GM19193 (cell line): ENCODE data around the gene ARHGAP15.

Experiments
- POLR2A ChIP-seq: IDR thresholded peaks from 4 replicates; pipeline ENCODE4 v1.6.1; 2011; ENCODE audit not compliant: insufficient read depth, insufficient read length; ENCODE audit errors: extremely low read depth

ARHGAP15 gene

GRCh38 chr2:143252138-143252907, 123.1 kb downstream of the ARHGAP15 start:
- no peak for TF ChIP-seq POLR2A

DNA sequence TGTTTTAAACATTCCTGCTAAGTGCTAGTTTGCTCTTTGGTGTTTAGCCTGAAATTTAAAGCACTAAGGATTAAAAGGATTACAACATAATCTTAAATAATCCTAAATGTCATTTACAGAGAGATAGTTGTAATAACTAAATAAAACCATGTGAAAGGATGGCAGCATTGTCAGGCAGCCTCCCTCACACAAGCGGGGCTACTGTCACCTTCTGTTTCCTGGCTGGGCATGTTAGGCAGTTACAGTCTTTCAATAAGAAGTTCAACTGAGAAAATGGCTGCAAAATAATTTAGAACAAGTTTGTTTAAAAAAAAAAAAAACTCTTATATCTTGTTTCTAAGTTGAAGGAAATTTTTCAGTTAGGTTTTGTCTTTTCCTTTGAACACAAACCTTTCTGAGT, 124.9 kb downstream of the ARHGAP15 start:
- TF ChIP-seq POLR2A = no peak

- TF ChIP-seq POLR2A = no peak
Observed at GRCh38 chr2:143255086-143255485, 125.9 kb downstream of the ARHGAP15 start.

GRCh38 chr2:143255899-143256298, 126.7 kb downstream of the ARHGAP15 start:
- TF ChIP-seq POLR2A = no peak

DNA sequence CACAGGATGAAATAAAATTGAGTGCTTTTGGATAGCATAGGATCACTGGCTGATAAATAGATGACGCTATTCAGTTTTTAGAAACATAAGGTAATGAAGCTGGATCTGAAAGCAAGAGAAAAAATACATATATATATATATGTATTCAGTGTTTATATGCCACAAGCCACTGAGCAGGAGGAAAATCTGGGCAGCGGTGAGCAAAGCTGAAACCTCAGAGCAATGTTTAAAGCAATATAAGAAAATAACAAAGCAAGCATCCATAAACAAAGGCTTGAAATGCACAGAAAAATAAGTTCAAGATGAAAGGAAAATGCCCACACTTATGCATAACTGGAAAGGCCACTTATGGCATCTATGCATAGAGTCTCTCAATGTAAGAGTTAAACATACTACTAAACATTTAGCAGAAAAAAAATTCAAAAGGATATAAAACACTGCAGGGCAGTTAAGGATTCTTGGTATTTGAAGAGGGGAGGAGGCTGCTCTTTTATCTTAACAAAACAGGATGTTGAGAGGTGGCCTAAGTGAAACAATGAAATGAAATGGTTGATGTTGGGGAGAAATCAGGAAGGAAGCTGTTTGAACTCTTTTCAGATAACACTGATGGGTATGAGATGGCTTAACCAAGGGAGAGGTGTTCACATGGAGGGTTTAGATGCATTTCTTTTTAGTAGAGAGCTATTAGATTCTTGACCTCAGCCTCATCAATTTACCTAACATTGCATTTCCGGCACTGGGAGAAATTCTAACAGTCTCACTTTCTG, 129.1 kb downstream of the ARHGAP15 start:
- TF ChIP-seq POLR2A = no peak

DNA sequence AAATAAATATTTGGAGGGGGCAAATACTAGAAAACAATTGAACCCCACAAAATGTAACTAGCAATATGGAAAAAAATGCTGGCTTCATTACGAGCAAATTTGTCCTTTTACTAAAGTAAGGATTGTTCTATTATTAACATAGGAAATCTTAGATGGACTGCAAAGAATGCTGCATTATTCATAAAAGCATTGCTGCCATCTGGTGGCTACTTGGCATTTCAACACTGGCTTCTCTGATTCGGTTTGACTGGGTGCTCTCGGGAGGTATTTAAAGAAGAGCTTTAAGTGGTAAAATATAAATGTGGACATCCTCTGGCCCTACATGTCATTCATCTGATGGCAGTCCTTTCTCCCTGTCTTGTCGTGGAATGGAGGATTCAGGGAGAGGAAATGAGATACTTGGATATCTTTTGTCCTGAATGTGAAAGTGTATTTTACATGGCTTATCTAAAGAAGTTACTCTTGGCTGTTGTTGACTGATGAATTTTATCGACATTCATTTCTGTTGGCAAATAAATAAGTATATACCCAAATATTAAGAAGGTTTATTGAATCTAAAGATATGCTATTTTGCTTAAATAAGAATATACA, 130.2 kb downstream of the ARHGAP15 start:
- TF ChIP-seq POLR2A = no peak

GRCh38 chr2:143261986-143262385, 132.8 kb downstream of the ARHGAP15 start:
- no peak for TF ChIP-seq POLR2A

GRCh38 chr2:143262389-143262788, 133.2 kb downstream of the ARHGAP15 start:
- TF ChIP-seq POLR2A = no peak

GRCh38 chr2:143263066-143263625, 133.9 kb downstream of the ARHGAP15 start:
- TF ChIP-seq POLR2A = no peak

- no peak for TF ChIP-seq POLR2A
Observed at GRCh38 chr2:143264851-143265250, 135.6 kb downstream of the ARHGAP15 start.

GRCh38 chr2:143279672-143280071, 150.5 kb downstream of the ARHGAP15 start:
- TF ChIP-seq POLR2A = no peak

DNA sequence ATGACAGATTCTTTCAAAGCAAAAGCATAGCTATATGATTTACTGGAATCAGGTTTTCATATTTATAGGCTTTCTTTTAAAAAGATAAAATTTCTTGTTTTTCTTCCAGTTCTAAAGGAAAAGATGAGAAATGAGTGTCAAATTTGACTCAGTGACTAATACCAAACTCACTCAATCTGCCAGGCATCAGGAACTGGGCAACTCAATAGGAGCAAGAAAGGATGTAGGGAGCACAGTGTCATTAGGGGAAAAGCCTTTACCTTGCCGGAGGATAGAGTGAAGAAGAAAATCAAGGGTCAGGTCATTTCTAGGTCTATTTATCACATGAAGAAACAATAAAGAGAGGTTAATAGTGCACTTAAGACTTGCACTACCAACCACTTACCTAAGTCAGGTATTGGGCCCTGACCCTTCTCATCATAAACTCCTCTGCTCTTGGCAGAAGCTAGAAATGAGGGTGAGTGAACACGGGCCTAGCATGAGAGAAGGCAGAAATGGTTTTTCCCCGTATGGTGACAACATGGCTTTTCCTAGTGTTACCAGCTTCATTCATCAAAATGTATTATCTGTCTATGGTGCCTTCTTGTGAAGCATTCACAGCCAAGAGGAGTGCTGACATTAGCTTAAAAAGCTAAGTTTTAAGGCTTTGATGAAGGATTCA, 151.0 kb downstream of the ARHGAP15 start:
- no peak for TF ChIP-seq POLR2A

GRCh38 chr2:143282684-143283083, 153.5 kb downstream of the ARHGAP15 start:
- no peak for TF ChIP-seq POLR2A

DNA sequence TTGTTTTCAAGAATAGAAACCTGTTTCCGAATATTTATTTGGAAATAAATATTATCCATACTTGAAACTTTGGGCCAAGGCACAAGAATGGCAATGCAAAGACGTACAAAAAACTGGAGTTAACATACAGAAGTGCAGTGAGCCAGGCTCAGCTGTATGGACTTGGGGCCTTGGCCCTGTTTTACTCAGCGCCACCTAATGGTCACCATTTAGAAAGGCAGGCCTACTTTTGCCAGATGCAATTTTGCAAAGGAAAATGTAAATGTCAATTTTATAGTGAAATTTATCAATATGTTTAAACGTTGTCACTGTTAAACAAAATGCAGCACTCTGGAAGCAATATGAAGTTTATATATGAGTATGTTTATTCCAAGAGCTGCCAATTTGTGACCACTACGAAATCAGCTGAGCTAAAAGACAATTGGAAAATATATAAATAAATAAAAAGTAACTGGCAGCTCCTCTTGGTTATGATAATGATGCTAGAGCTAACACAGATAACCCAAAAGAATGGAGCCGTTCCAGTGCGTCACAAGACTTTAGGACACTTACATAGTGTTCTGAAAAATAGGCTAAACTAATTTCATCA, 155.0 kb downstream of the ARHGAP15 start:
- TF ChIP-seq POLR2A = no peak
